Cardiac fibroblast (primary cell): ENCODE results near the gene ADGRF3.
"Not testable (repeated sequence)": the region's sequence is repeated elsewhere in the genome, so short reads cannot be mapped to it uniquely, and the experiment has no call there.

Source experiments
- DNase-seq, 2 donors: peaks; one replicate each; pipeline versions ENCODE4 v3.0.0 to v3.0.0-alpha.2; 2010; ENCODE audit warnings: low read depth in 2 of 2
- H3K4me3 ChIP-seq, 2 donors: replicated peaks in 1 of 2; 1 replicate in 1 of 2; 2 replicates in 1 of 2; pipeline ENCODE4 v1.5.1; 2011; ENCODE audit warnings: low read depth in 2 of 2, low read length in 2 of 2, mild to moderate bottlenecking in 2 of 2, moderate library complexity in 1 of 2
- CTCF ChIP-seq: IDR thresholded peaks from one replicate; pipeline ENCODE4 v1.5.1; 2011; ENCODE audit warnings: low read depth, mild to moderate bottlenecking, low read length, inconsistent platforms

ADGRF3 gene

GRCh38 chr2:26340831-26341230 is 5.8 kb downstream of the ADGRF3 start:
- no peak overlapping the region for H3K4me3 ChIP-seq
- no peak for DNase-seq
- no peak for TF ChIP-seq CTCF

GRCh38 chr2:26337298-26337697 is 9.3 kb downstream of the ADGRF3 start:
- TF ChIP-seq CTCF: no peak

DNA sequence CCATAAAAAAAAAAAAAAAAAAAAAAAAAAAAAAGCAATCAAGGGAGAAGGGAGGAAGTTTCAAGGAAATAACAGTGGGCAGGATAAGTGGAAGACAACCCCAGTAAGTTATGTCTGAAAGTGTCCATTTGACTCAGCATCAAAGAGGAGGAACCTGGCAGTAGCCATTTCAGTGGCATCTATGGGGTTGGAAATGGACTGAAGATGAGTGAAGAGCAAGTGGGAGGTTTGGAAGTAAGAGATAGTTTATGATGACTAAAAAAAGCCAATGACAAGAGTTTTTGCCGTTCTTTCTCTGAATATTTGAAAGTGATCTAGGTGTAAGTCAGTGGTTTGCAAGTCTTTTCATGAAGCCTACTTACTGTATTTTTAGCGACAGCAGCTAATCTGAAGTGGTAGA is 9.9 kb downstream of the ADGRF3 start:
- H3K4me3 ChIP-seq: no peak overlapping the region
- TF ChIP-seq CTCF: no peak
- DNase-seq: no peak

More at GRCh38 chr2:26337298-26337697, 9.3 kb downstream of the ADGRF3 start:
- no peak for DNase-seq
- H3K4me3 ChIP-seq: no peak overlapping the region

DNA sequence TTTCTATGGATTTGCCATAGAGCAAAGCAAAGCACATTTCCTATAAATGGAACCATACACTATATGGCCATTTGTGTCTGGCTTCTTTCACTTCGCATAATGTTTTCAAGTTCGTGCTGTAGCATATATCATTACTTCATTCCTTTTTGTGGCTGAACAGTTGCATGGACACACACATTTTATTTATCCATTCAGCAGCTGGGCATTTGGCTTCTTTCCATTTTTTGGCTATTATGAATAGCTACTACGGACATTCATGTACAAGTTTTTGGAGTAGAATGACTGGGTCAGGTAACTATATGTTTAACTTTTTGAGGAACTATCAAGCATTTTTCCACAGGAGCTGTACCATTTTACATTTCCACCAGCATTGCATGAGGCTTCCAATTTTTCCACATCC is 11.4 kb downstream of the ADGRF3 start:
- peak in 1 of 2 donors; percentile 38 for DNase-seq
- TF ChIP-seq CTCF: no peak
- H3K4me3 ChIP-seq: no peak overlapping the region

- no peak for DNase-seq
- no peak overlapping the region for H3K4me3 ChIP-seq
- no peak for TF ChIP-seq CTCF
Measured at GRCh38 chr2:26333293-26333692, 13.3 kb downstream of the ADGRF3 start.

- DNase-seq, H3K4me3 ChIP-seq: not testable (repeated sequence)
Measured at GRCh38 chr2:26331321-26331720, 15.3 kb downstream of the ADGRF3 start.

GRCh38 chr2:26330604-26331003 is 16.0 kb downstream of the ADGRF3 start:
- TF ChIP-seq CTCF: no peak
- no peak overlapping the region for H3K4me3 ChIP-seq
- DNase-seq: no peak
